UCSD-AML1 (cell line): ENCODE data around the gene TMEM271.

ENCODE experiments used
- DNase-seq: peaks from one replicate; lab custom pipeline; 2025; ENCODE audit not compliant: unreplicated experiment; lab: John Stamatoyannopoulos, UW

Gene TMEM271

GRCh38 chr4:576245-576821 is at the start of gene TMEM271:
TMEM271 (minus strand) TSS chr4:576295; CDS start chr4:576062, 233 bp downstream.
- no peak for DNase-seq

- no peak for DNase-seq
Measured at GRCh38 chr4:625631-626161, 49.6 kb upstream of the TMEM271 start.

- DNase-seq = no peak
Measured at GRCh38 chr4:624705-625590, 48.9 kb upstream of the TMEM271 start, which contains the start of gene PDE6B. PDE6B (plus strand) TSS chr4:625573; CDS start chr4:625627, 54 bp downstream.

- no peak for DNase-seq
Measured at GRCh38 chr4:623914-624566, 47.9 kb upstream of the TMEM271 start.

GRCh38 chr4:622996-623913 is 47.2 kb upstream of the TMEM271 start:
- no peak for DNase-seq

- no peak for DNase-seq
Measured at GRCh38 chr4:622071-622995, 46.2 kb upstream of the TMEM271 start.

GRCh38 chr4:621296-622070 is 45.4 kb upstream of the TMEM271 start:
- no peak for DNase-seq

- no peak for DNase-seq
Measured at GRCh38 chr4:620851-621261, 44.8 kb upstream of the TMEM271 start.

- no peak for DNase-seq
Measured at GRCh38 chr4:620201-620600, 44.1 kb upstream of the TMEM271 start.

- no peak for DNase-seq
Measured at GRCh38 chr4:617644-618641, 41.8 kb upstream of the TMEM271 start.

GRCh38 chr4:616911-617643 is 41.0 kb upstream of the TMEM271 start:
- DNase-seq = no peak

GRCh38 chr4:616091-616490 is 40.0 kb upstream of the TMEM271 start:
- no peak for DNase-seq

- DNase-seq = no peak
Measured at GRCh38 chr4:613126-613525, 37.0 kb upstream of the TMEM271 start.

- no peak for DNase-seq
Measured at GRCh38 chr4:612749-613125, 36.6 kb upstream of the TMEM271 start.

- DNase-seq = no peak
Measured at GRCh38 chr4:612052-612748, 36.1 kb upstream of the TMEM271 start.
